Stimulated activated CD8-positive, alpha-beta memory T cell treated with anti-CD3 and anti-CD28 coated beads, Interleukin-7, amount 100 ng/mL, for 48 hours (primary cell): ENCODE measurements around the gene LDAH.

ENCODE experiments used
- DNase-seq, 2 donors: peaks; one replicate each; pipeline ENCODE4 v3.0.0-alpha.2; 2020; ENCODE audit warnings: low read depth in 1 of 2; ENCODE audit errors: extremely low read depth in 1 of 2

Gene LDAH

DNA sequence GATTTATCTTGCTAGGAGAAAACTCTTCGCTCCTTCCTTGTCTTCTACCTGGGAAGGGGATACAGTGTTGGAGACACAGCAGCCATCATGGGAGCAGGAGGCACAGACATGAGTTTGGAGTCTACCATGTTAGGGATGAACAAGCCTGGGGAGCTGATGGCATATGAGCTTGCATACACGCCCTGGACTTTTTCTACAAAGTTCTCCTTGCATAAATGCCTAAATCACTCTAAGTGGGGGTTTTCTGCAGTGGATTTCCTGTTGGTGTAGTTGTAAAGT is 168.4 kb downstream of the LDAH start:
- no peak for DNase-seq

GRCh38 chr2:20653695-20654534 is 169.0 kb downstream of the LDAH start:
- DNase-seq: no peak

DNA sequence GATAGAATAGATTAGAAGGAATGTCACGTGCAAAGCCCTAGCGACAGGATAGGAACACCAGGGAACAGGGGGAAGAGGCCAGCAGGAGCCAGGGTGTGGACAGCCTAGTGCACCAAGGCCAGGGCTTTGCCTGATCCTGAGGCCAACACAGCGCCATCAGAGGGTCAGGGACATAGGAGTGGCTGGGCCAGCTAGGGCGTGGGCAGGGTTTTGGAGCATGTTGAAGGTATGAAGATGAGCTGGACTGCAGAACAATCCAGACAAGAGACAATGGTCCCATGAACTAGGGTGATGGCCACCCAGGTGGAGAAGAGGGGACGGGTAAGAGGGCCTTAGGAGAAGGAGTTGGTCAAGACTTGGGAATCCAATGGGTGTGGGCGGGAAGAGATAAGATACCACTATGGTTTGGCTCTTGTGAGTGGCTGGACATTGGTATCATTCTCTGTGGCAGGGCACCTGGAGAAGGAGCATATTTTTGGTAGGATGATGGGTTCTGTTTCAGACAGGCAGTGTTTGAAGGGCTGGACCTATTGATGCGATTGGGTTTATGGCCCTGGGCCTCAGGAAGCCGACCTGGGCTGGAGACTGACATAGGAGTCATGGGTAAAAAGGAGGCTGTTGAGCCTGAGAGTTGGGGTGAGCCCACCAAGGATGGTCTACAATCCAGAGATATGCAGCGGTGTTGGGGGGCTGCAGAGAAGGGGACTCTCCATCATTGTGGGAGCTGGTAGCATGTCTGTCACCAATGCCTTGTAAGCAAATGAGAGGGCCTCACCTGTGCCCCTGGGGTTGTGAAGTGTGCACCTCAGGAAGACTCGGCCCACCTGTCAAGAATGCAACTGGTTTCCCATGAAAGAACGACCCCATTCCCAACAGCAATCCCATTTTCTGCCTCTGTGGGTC is 170.0 kb downstream of the LDAH start:
- no peak for DNase-seq

DNA sequence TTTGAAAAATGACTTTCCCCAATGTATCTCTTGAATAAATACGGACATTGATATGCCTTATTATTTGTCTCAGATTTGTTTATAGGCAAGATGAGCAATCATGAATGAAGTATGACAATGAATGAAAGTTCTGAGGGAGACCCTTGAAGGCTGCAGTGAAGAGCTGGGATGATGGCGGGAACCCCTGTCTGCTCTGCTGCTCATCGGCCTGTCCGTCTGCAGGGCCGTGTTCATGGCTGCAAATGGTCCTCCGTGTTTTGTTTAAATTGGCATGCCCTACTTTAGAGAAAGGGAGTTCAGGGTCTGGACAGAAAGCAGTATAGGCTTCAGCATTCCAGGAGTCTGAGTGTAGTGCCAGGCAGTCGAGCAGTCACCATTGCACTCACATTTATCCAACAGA is 170.8 kb downstream of the LDAH start:
- DNase-seq: no peak

DNA sequence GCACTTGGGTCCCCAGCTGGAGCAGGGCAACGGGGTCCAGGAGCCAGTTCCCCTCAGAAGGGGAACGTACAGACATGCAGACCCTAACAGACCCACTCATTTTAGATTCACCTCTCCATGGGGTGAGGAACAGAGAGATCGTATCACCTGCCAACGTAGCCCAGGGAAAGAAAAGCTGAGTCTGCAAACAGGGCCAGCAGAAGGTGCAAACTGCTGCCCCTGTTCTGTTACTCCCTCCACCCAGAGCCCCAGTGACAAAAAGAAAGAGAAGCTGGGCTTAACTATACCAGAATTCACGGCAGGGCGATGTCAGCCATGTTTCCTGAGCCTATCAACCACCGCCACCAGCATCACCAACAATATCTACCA is 171.2 kb downstream of the LDAH start:
- DNase-seq: no peak

GRCh38 chr2:20650877-20651730 is 171.8 kb downstream of the LDAH start, which contains the start of gene HS1BP3:
TSS of gene HS1BP3 (minus strand) at chr2:20651098. CDS start at chr2:20651063, 35 bp downstream.
- peak; percentile 63 to 85 for DNase-seq

GRCh38 chr2:20650393-20650876 is 172.5 kb downstream of the LDAH start:
- no peak for DNase-seq

- no peak for DNase-seq
Observed at GRCh38 chr2:20649976-20650375, 172.9 kb downstream of the LDAH start.

DNA sequence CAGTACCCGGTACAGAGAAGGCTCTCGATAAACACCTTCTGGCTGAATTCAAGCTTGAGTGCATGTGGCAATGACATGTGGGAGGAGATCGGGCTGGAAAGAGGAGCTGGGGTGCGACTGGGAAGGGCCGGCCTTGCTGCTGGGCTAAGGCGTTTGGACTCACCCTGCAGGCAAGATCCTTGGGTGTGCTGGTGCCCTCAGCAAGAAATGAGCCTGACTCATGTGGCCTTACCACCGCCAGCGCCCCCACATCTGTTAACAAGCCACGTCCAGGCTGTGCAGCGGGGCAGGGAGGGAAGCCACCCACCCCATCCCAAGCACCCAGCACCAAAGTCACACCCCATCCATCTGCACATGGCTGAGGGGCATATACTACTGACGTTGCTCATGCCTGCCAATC is 173.3 kb downstream of the LDAH start:
- DNase-seq: no peak

- DNase-seq: no peak
Observed at GRCh38 chr2:20648831-20649230, 174.1 kb downstream of the LDAH start.

GRCh38 chr2:20648206-20648605 is 174.7 kb downstream of the LDAH start:
- DNase-seq: no peak

DNA sequence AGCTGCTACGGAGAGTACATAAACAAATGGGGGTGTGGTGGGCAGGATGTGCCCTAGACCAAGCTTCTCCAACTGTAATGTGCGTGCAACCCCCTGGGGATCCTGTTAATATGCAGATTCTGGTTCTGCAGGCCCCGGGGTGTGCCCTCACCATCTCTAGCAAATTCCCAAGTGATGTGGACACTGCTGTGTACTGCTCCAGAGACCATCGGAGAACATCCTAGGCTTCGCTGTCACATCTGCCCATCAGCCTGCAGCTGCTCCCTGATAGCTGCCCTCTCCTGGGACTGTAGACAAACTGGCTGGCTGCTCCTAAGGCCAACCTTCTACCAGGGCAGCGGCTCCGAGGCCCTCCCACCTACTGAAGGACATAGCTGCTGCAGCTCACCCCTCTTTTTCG is 175.2 kb downstream of the LDAH start:
- no peak for DNase-seq

GRCh38 chr2:20647211-20647610 is 175.7 kb downstream of the LDAH start:
- DNase-seq: no peak

DNA sequence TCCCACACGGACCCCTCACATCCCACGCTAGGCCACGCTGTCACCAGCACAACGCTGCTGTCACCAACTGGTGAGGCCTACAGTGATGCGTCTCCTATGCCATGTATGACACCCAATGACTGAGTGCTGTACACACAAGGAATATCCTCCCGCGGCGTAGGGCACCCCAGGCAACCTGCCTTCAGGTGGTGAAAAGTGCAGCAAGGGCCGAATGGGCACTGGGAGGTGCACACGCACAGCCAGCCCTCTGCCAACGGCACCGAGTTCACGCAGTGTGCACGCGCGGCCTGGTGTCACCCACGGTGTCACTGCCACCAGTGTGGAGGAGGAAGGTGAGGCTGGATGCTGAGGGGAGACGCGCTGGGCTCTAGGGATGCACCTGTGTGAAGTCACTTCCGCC is 176.5 kb downstream of the LDAH start:
- no peak for DNase-seq

DNA sequence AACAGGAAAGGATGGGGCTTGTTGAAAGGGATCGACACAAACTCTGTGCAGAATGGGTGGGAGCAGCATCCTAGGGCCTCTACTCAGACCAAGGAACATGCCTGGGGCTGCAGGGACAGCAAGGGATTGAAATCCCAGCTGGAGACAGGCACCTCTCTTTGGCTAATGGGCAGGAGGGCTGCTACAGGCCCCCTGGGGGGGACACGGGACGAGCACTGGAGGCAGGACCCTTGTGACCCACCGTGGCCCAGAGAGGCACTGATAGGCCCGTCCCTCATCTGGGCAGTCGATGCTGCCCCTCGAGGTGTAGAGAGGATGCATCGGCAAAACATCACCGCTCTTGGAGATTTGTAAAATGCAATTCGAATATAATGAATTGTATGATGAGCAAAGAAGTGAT is 177.1 kb downstream of the LDAH start:
- DNase-seq: no peak

DNA sequence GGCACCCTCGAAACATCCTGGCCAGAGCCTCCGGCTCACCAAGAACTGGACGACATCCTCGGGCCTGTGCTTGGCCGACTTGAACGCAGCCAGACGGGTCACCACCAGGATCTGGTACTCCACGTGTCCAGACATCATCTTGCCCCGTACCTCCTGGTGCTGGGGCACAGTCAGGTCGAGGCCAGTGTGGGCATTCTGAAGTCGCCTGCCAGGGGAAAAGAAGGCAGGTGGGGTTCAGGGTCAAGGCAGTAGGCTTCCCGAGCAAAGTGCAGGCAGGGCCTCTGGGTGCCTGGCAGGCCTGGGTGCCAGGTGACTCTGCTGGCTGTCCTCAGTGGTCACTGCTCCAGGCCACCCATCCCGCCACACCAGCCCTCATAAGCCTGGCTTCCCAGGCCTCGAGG is 177.6 kb downstream of the LDAH start:
- DNase-seq: no peak

GRCh38 chr2:20643826-20644225 is 179.1 kb downstream of the LDAH start:
- DNase-seq: no peak

GRCh38 chr2:20643060-20643459 is 179.8 kb downstream of the LDAH start:
- no peak for DNase-seq

GRCh38 chr2:20642055-20642971 is 180.6 kb downstream of the LDAH start:
- peak; percentile 39 to 42 for DNase-seq
